Prostate gland (tissue), 2 donors: ENCODE measurements around the gene PODXL2.

Source experiments
- CTCF ChIP-seq, 4 experiments: fragments of 200-600 bp in 2 of 4; fragments of 450-650 bp in 2 of 4; sonication (generic) in 2 of 4; IDR thresholded peaks; 1 replicate in 3 of 4; 2 replicates in 1 of 4; pipeline ENCODE4 v1.5.1; 2016 to 2019; ENCODE audit warnings: antibody characterized with exemption in 4 of 4, mild to moderate bottlenecking in 2 of 4, moderate library complexity in 2 of 4
- POLR2A ChIP-seq: fragments of 450-650 bp; IDR thresholded peaks from one replicate; pipeline ENCODE4 v1.6.1; 2016; ENCODE audit warnings: antibody characterized with exemption, mild to moderate bottlenecking

GRCh38 chr3:127615631-127616305 lies 13.2 kb upstream of the PODXL2 start:
- TF ChIP-seq CTCF (IDR thresholded peaks at IDR 0.05) (no peak), POLR2A (no peak)
